Activated CD4-positive, alpha-beta T cell treated with anti-CD3 and anti-CD28 coated beads for 48 hours (primary cell): Measurements from ENCODE around the gene TBK1.

Source experiments
- DNase-seq: peaks from one replicate; pipeline ENCODE4 v3.0.0-alpha.2; 2020

Gene TBK1

GRCh38 chr12:64550755-64551154 lies 98.8 kb downstream of the TBK1 start:
- DNase-seq, result no peak

GRCh38 chr12:64551676-64552075 lies 99.8 kb downstream of the TBK1 start:
- DNase-seq, result no peak
